GM13977 (cell line): ENCODE measurements around the gene CMSS1.
"Not testable (repeated sequence)": the region's sequence is repeated elsewhere in the genome, so short reads cannot be mapped to it uniquely, and the experiment has no call there.

ENCODE experiments used
- DNase-seq: peaks from one replicate; pipeline ENCODE4 v3.0.0; 2012; ENCODE audit warnings: low spot score
- CTCF ChIP-seq: IDR thresholded peaks from 2 replicates; pipeline ENCODE4 v1.5.1; 2012; ENCODE audit warnings: mild to moderate bottlenecking, control low read depth; ENCODE audit not compliant: insufficient read depth; ENCODE audit errors: extremely low read depth, missing control alignments
- in situ Hi-C: fragments of 300-500 bp; cut with MboI; formaldehyde crosslinking; loops from one replicate; pipeline ENCODE4 v1.12.0; 2022; ENCODE audit warnings: low sequenced_read_pairs, low pct_unique_long_range_greater_than_20kb, mixed read lengths, inconsistent platforms; ENCODE audit not compliant: unreplicated experiment

Gene CMSS1

GRCh38 chr3:99838755-99839154 lies 21.1 kb downstream of the CMSS1 start:
- in situ Hi-C loops = loop anchor here (5.0 to 25.0 kb wide), 2 partner anchors 414 to 749 kb away; no protein-coding TSS in a partner anchor
- no peak for TF ChIP-seq CTCF
- no peak for DNase-seq

- in situ Hi-C loops = loop anchor here (5.0 to 25.0 kb wide), 3 partner anchors 225 to 748 kb away; no protein-coding TSS in a partner anchor
- no peak for TF ChIP-seq CTCF
- DNase-seq = no peak
Observed at GRCh38 chr3:99839613-99840012, 22.0 kb downstream of the CMSS1 start.

DNA sequence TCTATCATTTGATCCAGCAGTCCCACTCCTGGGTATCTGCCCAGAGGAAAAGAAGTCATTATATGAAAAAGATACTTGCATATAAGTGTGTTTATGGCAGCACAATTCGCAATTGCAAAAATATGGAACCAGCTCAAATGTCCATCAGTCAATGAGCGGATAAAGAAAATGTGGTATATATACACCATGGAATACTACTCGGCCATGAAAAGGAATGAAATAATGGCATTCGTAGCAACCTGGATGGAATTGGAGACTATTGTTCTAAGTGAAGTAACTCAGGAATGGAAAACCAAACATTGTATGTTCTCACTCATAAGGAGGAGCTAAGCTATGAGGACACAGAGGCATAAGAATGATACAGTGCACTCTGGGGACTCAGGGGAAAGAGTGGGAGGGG lies 24.3 kb downstream of the CMSS1 start:
- in situ Hi-C loops = loop anchor here (10.0 to 25.0 kb wide), 2 partner anchors 223 to 745 kb away; no protein-coding TSS in a partner anchor
- DNase-seq = not testable (repeated sequence)

DNA sequence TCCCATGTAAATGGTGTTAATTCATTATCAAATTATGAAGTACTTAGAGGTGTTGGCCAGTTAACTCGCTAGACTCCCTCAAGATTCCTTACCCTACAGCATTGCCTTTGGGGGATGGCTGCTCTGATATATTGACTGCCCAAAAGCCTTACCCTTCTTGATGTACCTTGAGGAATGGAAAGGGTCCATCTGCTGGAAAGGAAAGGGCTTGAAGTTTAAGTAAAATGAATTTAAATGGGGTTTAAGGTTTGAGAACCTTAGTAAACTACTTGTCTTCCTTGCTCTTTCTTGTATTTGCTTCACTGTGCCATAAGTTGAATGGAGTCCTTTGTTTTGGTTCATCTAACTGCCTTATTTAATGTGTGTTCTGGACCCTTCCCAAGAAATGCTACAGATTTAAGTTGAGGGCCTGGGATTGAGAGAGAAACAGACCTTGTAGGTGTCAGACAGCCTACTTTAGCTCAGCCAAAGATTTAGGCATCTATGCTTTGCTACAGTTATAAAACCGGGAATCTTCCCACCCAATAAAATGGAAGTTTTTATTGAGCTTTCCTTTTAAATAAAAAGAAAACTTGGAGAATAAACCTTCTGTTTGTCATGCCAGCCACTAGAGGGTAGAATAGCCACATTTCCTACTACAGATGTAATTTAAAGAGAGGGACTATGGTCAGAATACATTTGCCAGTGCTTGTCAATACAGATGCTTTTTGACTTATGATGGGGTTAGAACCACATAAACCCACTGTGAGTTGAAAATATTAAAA lies 25.3 kb downstream of the CMSS1 start:
- DNase-seq = no peak
- in situ Hi-C loops = loop anchor here (10.0 to 25.0 kb wide), 2 partner anchors 222 to 744 kb away; no protein-coding TSS in a partner anchor
- peak; percentile 64 for TF ChIP-seq CTCF

DNA sequence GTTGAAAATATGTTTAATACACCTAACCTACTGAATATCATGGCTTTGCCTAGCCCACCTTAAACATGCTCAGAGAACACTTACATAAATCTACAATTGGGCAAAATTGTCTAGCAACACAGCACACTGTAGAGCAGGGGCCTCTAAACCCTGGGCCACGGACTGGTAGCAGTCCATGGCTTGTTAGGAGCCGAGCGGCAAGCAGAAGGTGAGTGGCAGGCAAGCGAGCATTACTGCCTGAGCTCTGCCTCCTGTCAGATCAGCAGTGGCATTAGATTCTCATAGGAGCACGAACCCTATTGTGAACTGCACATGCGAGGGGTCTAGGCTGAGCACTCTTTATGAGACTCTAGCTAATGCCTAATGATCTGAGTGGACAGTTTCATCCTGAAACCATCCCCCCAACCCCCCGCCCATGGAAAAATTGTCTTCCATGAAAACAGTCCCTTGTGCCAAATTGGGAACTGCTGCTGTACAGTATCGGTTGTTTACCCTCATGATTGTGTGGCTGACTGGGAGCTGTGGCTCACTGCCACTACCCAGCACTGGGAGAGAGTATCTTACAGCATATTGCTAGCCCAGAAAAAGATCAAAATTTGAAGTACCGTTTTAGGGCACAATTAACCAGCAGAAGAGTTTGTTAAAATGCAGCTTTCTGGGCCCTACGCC lies 26.1 kb downstream of the CMSS1 start:
- DNase-seq = no peak
- in situ Hi-C loops = loop anchor here (10.0 to 25.0 kb wide), 2 partner anchors 221 to 744 kb away; no protein-coding TSS in a partner anchor
- TF ChIP-seq CTCF = no peak

DNA sequence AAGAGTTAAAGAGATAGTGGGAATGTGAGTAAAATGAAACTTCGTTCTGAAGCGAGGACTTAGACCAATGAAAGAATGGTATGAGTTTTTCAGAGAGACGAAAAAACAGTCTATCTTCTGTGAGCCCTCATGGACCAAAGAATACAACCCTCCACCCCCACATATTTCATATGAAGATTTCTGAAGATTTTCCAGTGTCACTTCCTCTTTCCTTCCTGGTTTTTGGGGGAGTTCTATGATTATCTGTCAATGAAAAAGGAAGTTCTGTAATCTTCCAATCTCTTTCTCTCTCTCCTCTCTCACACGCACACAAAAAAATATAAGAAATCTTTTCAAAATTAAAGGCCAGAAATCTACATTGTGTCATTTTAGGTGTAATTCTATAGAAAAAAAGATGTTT lies 27.7 kb downstream of the CMSS1 start:
- in situ Hi-C loops = loop anchor here (10.0 to 25.0 kb wide), 2 partner anchors 219 to 742 kb away; no protein-coding TSS in a partner anchor
- no peak for TF ChIP-seq CTCF
- no peak for DNase-seq

DNA sequence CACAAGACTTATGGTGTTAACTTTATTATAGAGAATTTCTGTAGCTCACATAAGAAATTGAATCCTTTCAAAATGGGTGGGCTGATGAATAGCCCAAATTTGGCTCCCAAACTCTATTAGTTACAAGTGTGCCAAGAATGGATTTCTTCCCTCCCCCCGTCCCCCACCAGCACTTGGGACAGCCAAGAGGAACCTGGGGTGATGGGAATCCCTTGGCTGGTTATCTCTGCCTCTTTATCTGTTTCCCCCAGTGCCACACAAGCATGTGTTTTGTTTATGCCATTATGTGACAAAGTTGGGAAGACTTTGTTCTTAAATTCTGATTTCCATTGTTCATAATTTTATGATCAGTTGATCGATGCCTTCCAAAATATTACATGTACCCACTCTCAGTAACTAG lies 28.3 kb downstream of the CMSS1 start:
- no peak for TF ChIP-seq CTCF
- in situ Hi-C loops = loop anchor here (10.0 to 25.0 kb wide), 2 partner anchors 219 to 741 kb away; no protein-coding TSS in a partner anchor
- no peak for DNase-seq
